ENCODE data around the gene PNMA1. TPM values are rescaled to one million over a fixed set of nuclear protein-coding genes. Genes with fewer than 3 reads are reported as not detected.

Gene PNMA1
- total RNA-seq, 2 experiments from 2014 or later = 52.6 to 55.9 TPM

DNA sequence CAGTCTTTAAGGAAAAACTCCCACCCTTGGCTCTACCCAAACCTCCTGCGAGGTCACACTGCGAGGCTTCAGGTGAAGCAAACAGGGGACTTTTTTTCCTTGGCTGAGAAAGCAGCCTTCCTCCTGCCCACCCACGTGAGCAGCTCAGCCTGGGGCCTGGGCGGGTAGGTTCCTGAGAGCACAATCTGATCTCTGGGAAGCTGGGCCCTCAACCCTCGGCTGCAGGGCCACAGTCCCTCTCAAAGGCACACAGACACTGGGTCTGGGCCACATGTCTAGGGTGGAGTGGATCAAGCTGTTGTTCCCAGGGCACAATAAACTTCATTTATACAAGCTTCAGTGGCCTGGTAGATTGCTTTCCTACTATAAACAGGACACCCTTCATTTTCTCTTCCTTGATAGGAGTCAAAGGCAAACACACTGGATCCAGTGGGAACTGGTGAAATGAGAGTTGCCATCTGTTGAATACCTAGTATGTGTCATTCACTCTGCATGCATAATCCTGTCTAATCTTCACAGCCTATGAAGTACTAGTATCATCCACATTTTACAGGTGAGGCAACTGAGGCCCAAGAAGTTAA is 41.3 kb upstream of the PNMA1 start:
- Histone ChIP-seq H3K36me3 (ENCODE audit: insufficient read depth, low read length) (peaks cover 2% of the 10 kb centered on the region), H3K9me3 (ENCODE audit: control insufficient read depth in 1 of 2, insufficient read depth in 1 of 2, low read length in 2 of 2) (no peaks in the 10 kb centered on the region), H3K4me3 (ENCODE audit: low read length) (peak overlapping the region; percentile 57), H3K27ac (ENCODE audit: low read depth in 1 of 2, low read length in 2 of 2) (peak overlapping the region; percentile 85 to 88), H3K4me1 (ENCODE audit: insufficient read depth, low read length) (peaks cover 85% of the 10 kb centered on the region), H3K27me3 (ENCODE audit: control insufficient read depth in 1 of 2, insufficient read depth in 2 of 2, low read length in 2 of 2) (no peaks in the 10 kb centered on the region)
- intact Hi-C loops (cut with DNase I, micrococcal nuclease) = no loop called here
- CTCF ChIA-PET = interaction anchor here (1.0 to 6.6 kb wide), 7 partner anchors 11 to 70 kb away, joined by 3 to 40 read pairs (median 10); no protein-coding TSS in a partner anchor
- peaks cover 13% of the 10 kb centered on the region for H3K36me3 Mint-ChIP-seq (ENCODE audit: low read depth)
- POLR2A ChIA-PET = interaction anchor here (0.9 to 20.1 kb wide), 12 partner anchors 13 to 265 kb away, joined by 3 to 430 read pairs (median 6); partner anchors contain the start of genes PNMA1, PTGR2 and RIOX1
- ATAC-seq (ENCODE audit: poor library complexity) (no peak), DNase-seq (peak in 4 of 14 experiments; percentile 35 to 63 (median 52))
- H3K9me3 Mint-ChIP-seq = no peaks in the 10 kb centered on the region
- peak overlapping the region; percentile 88 for H3K4me3 Mint-ChIP-seq
- H3K4me1 Mint-ChIP-seq (ENCODE audit: low read depth) = peaks cover 87% of the 10 kb centered on the region
- H3K27me3 Mint-ChIP-seq = no peaks in the 10 kb centered on the region
- no peak for TF ChIP-seq CTCF (IDR thresholded peaks at IDR 0.05)
- peak overlapping the region; percentile 99 for H3K27ac Mint-ChIP-seq

DNA sequence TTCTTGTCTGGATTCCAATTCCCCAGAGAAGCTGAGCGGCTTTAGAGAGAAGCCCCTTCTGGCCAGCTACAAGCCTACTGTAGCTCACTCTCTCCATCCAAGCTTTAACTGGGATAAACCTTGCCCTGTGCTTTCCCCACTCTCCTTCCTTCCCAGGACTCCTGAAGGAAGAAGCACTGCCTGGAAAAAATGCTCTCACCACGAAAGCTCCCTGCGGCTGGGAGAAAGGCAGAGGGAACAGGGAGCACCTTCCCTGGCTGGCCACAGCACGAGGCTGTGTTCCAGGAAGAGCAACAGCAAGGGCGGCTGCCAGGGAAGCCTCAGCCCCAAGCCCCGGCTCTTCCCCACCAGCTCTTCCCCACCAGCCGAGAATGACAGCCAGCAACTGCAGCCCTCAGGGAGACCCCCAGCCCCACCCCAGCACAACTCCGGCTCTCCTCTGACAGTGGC is 40.8 kb upstream of the PNMA1 start:
- ChIA-PET CTCF (interaction anchor here (1.0 to 6.6 kb wide), 6 partner anchors 13 to 71 kb away, joined by 3 to 40 read pairs (median 16); no protein-coding TSS in a partner anchor), POLR2A (interaction anchor here (0.8 to 20.1 kb wide), 13 partner anchors 12 to 264 kb away, joined by 3 to 430 read pairs (median 5); partner anchors contain the start of genes PNMA1, PTGR2 and RIOX1)
- intact Hi-C loops (cut with DNase I, micrococcal nuclease) = loop anchor here (1.0 to 5.0 kb wide), 2 partner anchors 12 to 32 kb away; no protein-coding TSS in a partner anchor
- TF ChIP-seq CTCF (IDR thresholded peaks at IDR 0.05) = no peak
- Histone ChIP-seq H3K4me3 (ENCODE audit: low read length) (peak overlapping the region; percentile 57), H3K36me3 (ENCODE audit: insufficient read depth, low read length) (peaks cover 2% of the 10 kb centered on the region), H3K27ac (ENCODE audit: low read depth in 1 of 2, low read length in 2 of 2) (peak overlapping the region; percentile 85 to 88), H3K9me3 (ENCODE audit: control insufficient read depth in 1 of 2, insufficient read depth in 1 of 2, low read length in 2 of 2) (no peaks in the 10 kb centered on the region), H3K27me3 (ENCODE audit: control insufficient read depth in 1 of 2, insufficient read depth in 2 of 2, low read length in 2 of 2) (no peaks in the 10 kb centered on the region), H3K4me1 (ENCODE audit: insufficient read depth, low read length) (peaks cover 89% of the 10 kb centered on the region)
- DNase-seq (peak in 1 of 14 experiments; percentile 29), ATAC-seq (ENCODE audit: poor library complexity) (no peak)
- Mint-ChIP-seq H3K4me3 (peak overlapping the region; percentile 88), H3K27ac (peak overlapping the region; percentile 99), H3K36me3 (ENCODE audit: low read depth) (peaks cover 8% of the 10 kb centered on the region), H3K27me3 (no peaks in the 10 kb centered on the region), H3K9me3 (no peaks in the 10 kb centered on the region), H3K4me1 (ENCODE audit: low read depth) (peaks cover 88% of the 10 kb centered on the region)

DNA sequence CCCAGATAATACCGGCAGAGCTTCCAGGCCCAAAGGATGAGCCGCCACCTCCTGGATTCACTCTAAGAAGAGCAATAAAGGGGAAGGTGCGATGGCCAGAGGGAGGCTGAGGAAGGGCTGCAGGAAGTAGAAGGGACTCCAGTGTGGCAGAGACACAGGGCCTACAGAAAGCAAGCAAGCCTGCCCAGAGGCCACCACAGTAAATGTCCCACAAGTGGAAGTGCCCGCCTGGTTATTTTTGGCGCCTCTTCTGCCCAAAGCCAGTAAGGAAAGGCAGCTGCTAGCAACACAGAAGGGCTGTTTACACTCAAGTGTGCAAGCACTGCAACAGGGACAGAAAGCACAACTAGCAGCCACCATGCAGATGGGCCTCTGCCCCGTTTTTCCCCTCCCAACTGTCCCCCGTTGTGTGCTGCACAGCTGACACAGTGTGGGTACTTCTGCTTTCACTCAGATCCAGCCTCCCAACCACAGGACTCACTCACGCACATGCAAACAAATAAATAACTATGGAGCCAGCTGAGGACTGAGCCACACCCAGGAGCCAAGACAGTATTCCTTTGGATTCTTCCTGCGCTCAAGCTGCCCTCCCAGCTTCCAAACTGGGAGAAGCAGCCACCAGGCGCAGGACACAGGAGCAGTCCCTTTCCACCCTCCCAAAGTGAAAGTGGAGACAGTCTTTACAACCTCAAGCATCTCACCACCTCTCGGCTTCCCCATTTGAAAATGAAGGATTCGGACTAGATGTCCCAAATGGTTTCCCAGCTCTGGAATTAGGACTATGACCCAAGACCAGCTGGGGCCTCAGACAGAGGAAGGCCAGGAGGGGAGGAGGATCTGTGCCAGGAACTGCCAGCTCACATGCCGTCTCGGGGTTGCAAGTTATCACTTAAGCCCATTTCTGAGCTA is 40.0 kb upstream of the PNMA1 start:
- H3K9me3 ChIP-seq (ENCODE audit: control insufficient read depth in 1 of 2, insufficient read depth in 1 of 2, low read length in 2 of 2) = no peaks in the 10 kb centered on the region
- H3K9me3 Mint-ChIP-seq = no peaks in the 10 kb centered on the region
- peak overlapping the region; percentile 85 to 88 for H3K27ac ChIP-seq (ENCODE audit: low read depth in 1 of 2, low read length in 2 of 2)
- POLR2A ChIA-PET = interaction anchor here (0.6 to 20.1 kb wide), 19 partner anchors 8 to 264 kb away, joined by 3 to 430 read pairs (median 5); partner anchors contain the start of genes PTGR2 and RIOX1
- peak in 5 of 14 experiments; percentile 34 to 77 (median 45) for DNase-seq
- no peak for TF ChIP-seq CTCF (IDR thresholded peaks at IDR 0.05)
- peaks cover 2% of the 10 kb centered on the region for H3K36me3 ChIP-seq (ENCODE audit: insufficient read depth, low read length)
- intact Hi-C loops (cut with DNase I, micrococcal nuclease) = loop anchor here (1.0 to 5.0 kb wide), 5 partner anchors 11 to 71 kb away; no protein-coding TSS in a partner anchor
- peak overlapping the region; percentile 88 for H3K4me3 Mint-ChIP-seq
- CTCF ChIA-PET = interaction anchor here (1.0 to 6.6 kb wide), 7 partner anchors 10 to 72 kb away, joined by 3 to 40 read pairs (median 10); no protein-coding TSS in a partner anchor
- ATAC-seq (ENCODE audit: poor library complexity) = peak; percentile 14
- H3K4me1 ChIP-seq (ENCODE audit: insufficient read depth, low read length) = peaks cover 96% of the 10 kb centered on the region
- H3K4me3 ChIP-seq (ENCODE audit: low read length) = peak overlapping the region; percentile 57
- peaks cover 7% of the 10 kb centered on the region for H3K36me3 Mint-ChIP-seq (ENCODE audit: low read depth)
- no peaks in the 10 kb centered on the region for H3K27me3 ChIP-seq (ENCODE audit: control insufficient read depth in 1 of 2, insufficient read depth in 2 of 2, low read length in 2 of 2)
- peaks cover 96% of the 10 kb centered on the region for H3K4me1 Mint-ChIP-seq (ENCODE audit: low read depth)
- H3K27me3 Mint-ChIP-seq = no peaks in the 10 kb centered on the region
- H3K27ac Mint-ChIP-seq = peak overlapping the region; percentile 99
